Calu3 (cell line): ENCODE results near the gene NYAP2. TPM values are rescaled to one million over a fixed set of nuclear protein-coding genes. Genes with fewer than 3 reads are reported as not detected.

Experiments
- BruUV-seq: library from RNA; stranded (reverse); fragments of 400-500 nt; replicated peaks from 2 replicates; lab custom pipeline; 2021; lab: Mats Ljungman, UMichigan
- CTCF ChIA-PET: fragments of 300-600 bp; sonication (Branson Sonifier 250); formaldehyde crosslinking; loops from one replicate; lab custom pipeline; 2022; ENCODE audit warnings: antibody characterized with exemption; lab: Charles Lee
- DNase-seq: peaks from one replicate; pipeline ENCODE4 v3.0.0; 2022
- H3K27ac Mint-ChIP-seq: one replicate; pipeline ENCODE4 v1.8.0; 2022; ENCODE audit warnings: mixed read lengths; ENCODE audit not compliant: unreplicated experiment
- H3K27me3 Mint-ChIP-seq: one replicate; pipeline ENCODE4 v1.8.0; 2022; ENCODE audit warnings: mixed read lengths; ENCODE audit not compliant: unreplicated experiment
- H3K36me3 Mint-ChIP-seq: one replicate; pipeline ENCODE4 v1.8.0; 2022; ENCODE audit warnings: mild to moderate bottlenecking, moderate library complexity, mixed read lengths; ENCODE audit not compliant: insufficient read depth, unreplicated experiment
- H3K4me1 Mint-ChIP-seq: one replicate; pipeline ENCODE4 v1.8.0; 2022; ENCODE audit warnings: mild to moderate bottlenecking, low read depth, mixed read lengths; ENCODE audit not compliant: unreplicated experiment
- H3K4me3 Mint-ChIP-seq: one replicate; pipeline ENCODE4 v1.8.0; 2022; ENCODE audit warnings: mild to moderate bottlenecking, low read depth, moderate library complexity, mixed read lengths; ENCODE audit not compliant: unreplicated experiment
- H3K9me3 Mint-ChIP-seq: one replicate; pipeline ENCODE4 v1.8.0; 2022; ENCODE audit warnings: low read depth, mixed read lengths; ENCODE audit not compliant: unreplicated experiment
- CTCF ChIP-seq: fragments of 200-600 bp; IDR thresholded peaks from one replicate; pipeline ENCODE4 v1.8.0; 2022; ENCODE audit warnings: antibody characterized with exemption; ENCODE audit not compliant: unreplicated experiment
- intact Hi-C: fragments of 100-400 bp; cut with micrococcal nuclease; formaldehyde crosslinking; loops from one replicate; pipeline ENCODE4 v1.10.0; 2022; ENCODE audit not compliant: unreplicated experiment
- total RNA-seq: library from RNA; stranded (reverse); gene quantifications from 2 replicates; pipeline ENCODE4 v1.2.3, GENCODE V29; 2022

The NYAP2 gene
- total RNA-seq, 1 experiment from 2014 or later = 0.07 TPM

- no peak overlapping the region for H3K4me3 Mint-ChIP-seq
- H3K27ac Mint-ChIP-seq = peak overlapping the region; percentile 62
- no peak for TF ChIP-seq CTCF
Observed at GRCh38 chr2:225512469-225512868, 113.0 kb downstream of the NYAP2 start.

GRCh38 chr2:225512876-225513540 is 113.5 kb downstream of the NYAP2 start:
- BruUV-seq = no TSS peak
- no peaks in the 10 kb centered on the region for H3K36me3 Mint-ChIP-seq
- H3K27ac Mint-ChIP-seq = peak overlapping the region; percentile 62
- DNase-seq = no peak
- H3K4me1 Mint-ChIP-seq = peaks cover 17% of the 10 kb centered on the region
- intact Hi-C loops = loop anchor here (5.0 kb wide), 1 partner anchor 36 kb away; no protein-coding TSS in a partner anchor
- CTCF ChIA-PET = no interaction called here
- H3K9me3 Mint-ChIP-seq = no peaks in the 10 kb centered on the region
- no peak for TF ChIP-seq CTCF
- H3K27me3 Mint-ChIP-seq = peaks cover 25% of the 10 kb centered on the region
- H3K4me3 Mint-ChIP-seq = no peak overlapping the region

More at GRCh38 chr2:225512469-225512868, 113.0 kb downstream of the NYAP2 start:
- no peak for DNase-seq
- CTCF ChIA-PET = no interaction called here
- peaks cover 25% of the 10 kb centered on the region for H3K27me3 Mint-ChIP-seq
- no peaks in the 10 kb centered on the region for H3K36me3 Mint-ChIP-seq
- BruUV-seq = no TSS peak
- peaks cover 17% of the 10 kb centered on the region for H3K4me1 Mint-ChIP-seq
- no peaks in the 10 kb centered on the region for H3K9me3 Mint-ChIP-seq
- intact Hi-C loops = loop anchor here (5.0 kb wide), 1 partner anchor 35 kb away; no protein-coding TSS in a partner anchor

- no TSS peak for BruUV-seq
Observed at GRCh38 chr2:225515033-225515432, 115.5 kb downstream of the NYAP2 start.

GRCh38 chr2:225526760-225527390 is 127.4 kb downstream of the NYAP2 start:
- Mint-ChIP-seq H3K4me1 (no peaks in the 10 kb centered on the region), H3K9me3 (no peaks in the 10 kb centered on the region), H3K27ac (no peak overlapping the region), H3K4me3 (no peak overlapping the region), H3K27me3 (no peaks in the 10 kb centered on the region), H3K36me3 (no peaks in the 10 kb centered on the region)
- TF ChIP-seq CTCF = no peak
- no TSS peak for BruUV-seq
- intact Hi-C loops = no loop called here
- peak; percentile 8 for DNase-seq
- CTCF ChIA-PET = no interaction called here

More at GRCh38 chr2:225515033-225515432, 115.5 kb downstream of the NYAP2 start:
- Mint-ChIP-seq H3K9me3 (no peaks in the 10 kb centered on the region), H3K27ac (no peak overlapping the region), H3K36me3 (no peaks in the 10 kb centered on the region), H3K27me3 (peaks cover 8% of the 10 kb centered on the region), H3K4me1 (peaks cover 17% of the 10 kb centered on the region), H3K4me3 (no peak overlapping the region)
- intact Hi-C loops = no loop called here
- CTCF ChIA-PET = no interaction called here
- TF ChIP-seq CTCF = no peak
- no peak for DNase-seq
